ENCODE data around the gene CYGB.
"Not testable (repeated sequence)": the region's sequence is repeated elsewhere in the genome, so short reads cannot be mapped to it uniquely, and the experiment has no call there.

The CYGB gene

DNA sequence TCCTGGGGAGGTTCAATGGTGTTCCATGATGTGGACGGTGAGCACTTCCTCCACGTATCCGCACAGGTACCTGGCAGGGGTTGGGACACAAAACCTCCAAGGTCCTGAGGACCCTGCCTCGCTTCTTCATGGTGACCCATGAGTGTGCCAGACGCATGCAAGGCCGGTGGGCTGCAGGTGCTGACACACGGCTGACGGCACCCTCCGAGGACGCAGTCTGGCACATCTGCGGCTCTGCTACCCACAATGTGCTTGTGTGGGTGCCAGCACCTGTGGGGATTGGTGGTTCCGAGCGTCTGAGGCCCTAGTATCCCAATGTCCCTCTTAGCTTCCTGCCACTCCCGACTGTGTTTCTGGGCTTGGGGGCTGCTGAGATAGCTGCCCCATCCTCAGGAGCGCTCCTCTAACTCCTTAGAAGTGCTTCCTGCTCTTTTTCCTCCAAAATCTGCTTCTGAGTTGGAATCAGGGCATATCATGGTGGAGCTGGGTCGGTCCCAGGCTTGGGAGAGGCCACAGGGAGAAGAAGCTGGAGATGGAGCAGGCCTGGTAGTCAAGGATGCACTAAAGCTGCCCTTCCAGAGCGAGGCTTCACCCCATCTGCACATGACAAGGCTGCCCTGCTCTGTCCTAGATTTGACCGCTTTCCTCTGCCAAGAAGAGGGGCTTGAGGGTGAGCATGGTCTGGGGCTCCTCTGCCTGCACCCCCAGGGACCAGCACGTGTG lies 1.6 kb downstream of the CYGB start:
- DNase-seq = no peak

DNA sequence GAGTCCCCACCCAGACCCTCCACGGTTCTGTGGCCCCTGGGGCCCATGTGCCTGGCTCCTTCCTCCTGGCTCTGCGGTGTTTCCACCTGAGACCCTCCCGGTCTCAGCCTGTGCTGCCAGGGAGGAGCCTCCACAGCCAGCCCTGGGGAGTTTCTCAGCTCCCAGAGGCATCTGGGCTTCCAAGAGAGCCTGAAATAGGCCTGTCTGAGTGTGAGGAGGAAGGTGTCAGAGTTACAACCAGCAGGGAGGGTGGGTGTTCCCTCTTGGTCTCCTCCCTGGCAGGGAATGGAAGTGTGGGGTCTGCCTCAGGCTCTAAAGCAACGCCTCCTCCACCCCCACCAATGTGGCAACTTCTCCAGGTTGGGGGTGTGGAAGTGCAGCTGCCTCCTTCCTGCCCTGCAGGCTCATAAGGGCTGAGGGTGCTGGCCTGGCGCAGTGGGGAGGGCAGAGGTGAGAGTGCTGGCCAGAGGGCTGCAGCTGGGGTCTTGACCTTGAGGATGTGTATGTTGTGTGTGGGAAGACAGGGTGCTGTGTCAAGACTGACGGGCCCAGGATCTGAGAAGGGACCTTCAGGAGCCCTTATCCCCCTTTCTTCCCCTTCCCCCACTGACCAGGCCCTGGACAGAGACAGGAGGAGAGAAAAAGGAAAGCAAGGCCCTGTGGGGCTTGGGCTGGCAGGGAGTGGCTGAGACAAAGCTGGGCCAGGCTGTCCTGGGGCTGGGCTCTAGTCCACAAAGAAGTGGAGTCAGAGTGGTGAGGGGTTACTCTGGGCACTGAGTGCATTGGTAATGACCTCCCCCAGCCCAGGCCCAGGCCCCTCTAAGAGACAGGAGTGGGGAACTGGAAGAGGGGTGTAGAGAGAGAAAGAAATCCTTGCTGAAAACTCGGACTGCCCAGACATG lies 2.4 kb downstream of the CYGB start:
- DNase-seq = no peak

DNA sequence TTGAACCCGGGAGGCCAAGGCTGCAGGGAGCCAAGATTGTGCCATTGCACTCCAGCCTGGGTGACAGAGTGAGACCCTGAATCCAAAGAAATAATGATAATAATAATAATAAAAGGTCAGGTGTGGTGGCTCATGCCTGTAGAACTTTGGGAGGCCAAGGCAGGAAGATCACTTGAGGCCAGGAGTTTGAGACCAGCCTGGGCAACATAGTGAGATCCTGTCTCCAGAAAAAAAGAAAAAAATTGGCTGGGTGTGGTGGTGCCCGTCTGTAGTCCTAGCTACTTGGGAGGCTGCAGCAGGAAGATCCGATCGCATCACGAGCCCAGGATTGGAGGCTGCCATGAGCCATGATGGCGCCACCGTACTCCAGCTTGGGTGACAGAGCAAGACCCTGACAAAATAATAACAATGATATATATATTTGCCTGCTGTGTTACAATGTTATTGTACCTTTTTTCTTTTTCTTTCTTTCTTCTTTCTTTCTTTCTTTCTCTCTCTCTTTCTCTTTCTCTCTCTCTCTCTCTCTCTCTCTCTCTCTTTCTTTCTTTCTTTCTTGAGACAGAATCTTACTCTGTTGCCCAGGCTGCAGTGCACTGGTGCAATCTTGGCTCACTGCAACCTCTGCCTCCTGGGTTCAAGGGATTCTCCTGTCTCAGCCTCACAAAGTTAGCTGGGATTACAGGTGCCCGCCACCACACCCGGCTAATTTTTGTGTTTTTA lies 3.7 kb downstream of the CYGB start:
- not testable (repeated sequence) for DNase-seq

DNA sequence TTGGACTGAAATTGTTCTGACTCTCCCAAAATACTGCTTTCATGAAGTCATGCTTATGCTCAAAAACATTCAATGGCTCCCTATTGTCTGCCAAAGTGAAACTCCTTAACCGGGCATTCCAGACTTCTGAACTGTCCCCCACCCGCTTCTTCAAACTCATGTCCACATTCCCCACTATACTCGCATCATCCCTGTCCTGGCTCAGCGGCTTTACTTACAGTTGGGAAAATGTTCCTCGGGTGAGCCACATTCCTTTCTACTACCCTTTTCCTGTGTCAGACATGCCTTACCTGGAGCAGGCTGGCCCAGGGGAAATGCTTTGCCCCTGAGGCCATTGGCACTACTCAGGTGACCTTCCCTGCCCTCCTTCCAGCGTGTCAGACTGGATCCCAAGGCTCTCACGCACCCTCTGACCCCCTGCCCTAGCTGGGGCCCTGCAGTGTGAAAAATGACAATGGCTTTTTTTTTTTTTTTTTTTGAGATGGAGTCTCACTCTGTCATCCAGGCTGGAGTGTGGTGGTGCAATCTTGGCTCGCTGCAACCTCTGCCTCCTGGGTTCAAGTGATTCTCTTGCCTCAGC lies 5.3 kb downstream of the CYGB start:
- no peak for DNase-seq

DNA sequence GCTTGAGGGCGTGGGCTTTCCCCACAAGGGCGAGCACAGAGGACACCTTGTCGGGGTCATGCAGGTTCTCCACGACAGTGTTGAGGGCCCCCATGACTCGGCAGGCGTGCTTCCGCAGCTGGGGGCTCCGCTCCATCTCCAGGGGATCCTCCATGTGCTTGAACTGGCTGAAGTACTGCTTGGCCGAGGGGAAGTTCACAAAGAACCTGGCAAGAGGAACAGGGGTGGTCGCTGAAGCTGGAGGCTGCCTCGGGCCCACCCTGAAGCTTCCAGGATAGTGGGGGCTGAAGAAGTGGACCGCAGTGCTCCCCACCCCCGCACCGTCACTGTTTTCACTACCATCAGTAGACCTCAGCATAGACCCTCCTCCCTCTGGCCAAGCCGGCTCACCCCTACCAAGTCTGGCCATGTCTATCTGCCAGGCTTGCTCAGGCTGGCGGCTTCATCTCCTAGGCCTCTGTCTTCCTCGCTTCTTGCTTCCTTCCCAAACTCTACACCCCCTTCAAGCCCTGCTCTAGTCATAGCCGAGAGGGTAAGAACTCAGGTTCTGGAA lies 5.9 kb downstream of the CYGB start:
- DNase-seq = no peak

DNA sequence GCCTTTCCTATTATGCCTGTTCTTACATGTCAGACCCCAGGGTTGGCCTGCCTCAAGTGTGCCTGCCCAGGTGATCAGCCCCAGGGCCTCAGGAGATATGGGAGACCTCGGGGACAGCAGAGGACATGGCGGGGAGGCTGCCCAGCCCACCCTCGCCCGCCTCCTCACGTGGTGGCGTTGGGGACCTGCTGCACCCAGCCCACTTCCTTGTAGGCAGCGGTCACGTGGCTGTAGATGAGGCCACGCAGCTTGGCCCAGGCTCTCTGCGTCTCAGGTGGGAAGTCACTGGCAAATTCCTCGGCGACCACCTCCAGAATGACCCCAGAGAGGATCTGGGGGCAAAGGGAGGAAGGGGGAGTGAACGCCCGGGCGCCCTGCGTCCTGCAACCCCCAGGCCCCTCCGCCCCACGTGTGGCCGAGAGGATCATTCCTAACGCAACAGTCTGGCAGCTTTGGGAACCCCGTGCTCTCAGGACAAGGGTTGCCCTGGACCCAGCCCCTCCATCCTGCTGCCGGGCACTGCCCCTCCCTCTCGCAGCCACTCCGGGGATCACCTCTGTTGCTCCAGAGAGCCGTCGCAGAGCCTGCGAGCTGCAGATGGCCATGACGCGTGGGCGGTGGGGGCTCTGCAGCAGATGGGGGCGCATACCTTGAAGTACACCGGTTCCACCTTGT lies 6.6 kb downstream of the CYGB start:
- no peak for DNase-seq

DNA sequence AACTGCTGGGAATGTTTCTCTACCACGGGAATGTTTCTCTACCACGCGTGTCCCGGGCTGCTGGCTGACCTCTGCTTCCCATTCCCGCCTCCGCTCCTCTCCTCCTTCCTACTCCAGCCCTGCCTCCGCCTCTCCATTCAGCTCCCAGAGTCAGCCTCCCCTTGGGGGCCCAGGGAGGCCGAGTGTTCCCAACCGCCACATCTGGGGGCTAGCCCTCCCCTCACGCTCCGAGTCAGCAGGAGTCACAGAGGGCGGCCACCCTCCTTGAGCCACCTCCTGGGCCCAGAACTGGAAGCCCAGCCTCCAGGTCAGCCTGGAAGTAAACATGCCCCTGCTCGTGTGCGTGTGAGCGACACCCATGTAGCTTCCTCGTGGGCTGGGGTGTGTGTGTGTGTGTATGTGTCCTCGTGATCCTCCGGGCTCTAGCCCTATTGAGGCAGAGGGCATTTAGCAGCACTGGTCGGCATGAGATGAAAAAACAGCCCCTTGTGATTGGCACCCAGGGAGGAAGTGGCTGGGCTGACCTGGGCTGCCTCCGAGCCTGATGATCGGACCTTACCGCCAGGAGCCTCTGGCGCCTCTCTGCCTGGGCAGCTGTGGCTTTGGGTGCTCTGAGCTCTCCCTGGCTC lies 7.3 kb downstream of the CYGB start:
- no peak for DNase-seq

DNA sequence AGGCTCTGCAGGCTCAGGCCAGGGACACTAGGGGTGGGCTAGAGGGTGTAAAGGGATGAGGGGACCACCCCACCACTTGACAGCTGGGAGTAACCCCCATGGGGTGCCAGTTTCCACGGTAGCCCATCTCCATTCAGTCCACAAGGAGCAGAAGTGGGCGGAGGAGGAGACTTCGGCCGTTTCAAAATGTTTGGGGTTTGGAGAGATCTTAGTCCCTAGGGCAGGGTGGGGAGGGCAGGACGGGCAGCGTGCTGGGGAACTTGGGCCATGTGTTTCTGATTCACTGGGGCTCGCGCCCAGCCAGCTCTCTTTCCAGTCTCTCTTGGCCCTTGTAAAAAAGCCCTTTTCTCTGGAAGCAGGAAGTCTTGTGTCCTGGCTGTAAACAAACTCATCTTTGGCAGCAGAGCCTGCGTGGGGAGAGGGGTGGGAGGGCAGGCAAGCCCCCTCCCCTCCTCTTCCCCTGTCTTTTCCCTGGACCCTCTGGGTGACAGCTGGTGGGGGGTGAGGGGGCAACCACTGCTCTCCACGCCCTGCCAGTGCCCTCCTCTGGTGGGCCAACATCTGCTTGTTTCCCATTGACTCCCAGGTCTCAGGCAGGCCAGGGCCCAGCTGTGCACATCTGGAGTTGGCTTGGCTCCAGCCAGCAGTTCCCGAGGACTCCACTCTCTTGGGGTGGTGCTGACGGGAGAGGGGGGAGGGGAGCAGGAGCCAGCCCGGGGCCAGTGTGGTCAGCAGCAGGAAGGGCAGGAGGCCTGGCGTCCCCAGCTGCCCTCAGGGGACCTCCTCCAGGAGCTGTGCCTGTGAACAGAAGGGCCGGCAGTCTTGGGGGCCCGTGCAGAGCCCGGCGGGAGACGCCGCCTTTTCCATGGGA lies 8.1 kb downstream of the CYGB start:
- DNase-seq = no peak

DNA sequence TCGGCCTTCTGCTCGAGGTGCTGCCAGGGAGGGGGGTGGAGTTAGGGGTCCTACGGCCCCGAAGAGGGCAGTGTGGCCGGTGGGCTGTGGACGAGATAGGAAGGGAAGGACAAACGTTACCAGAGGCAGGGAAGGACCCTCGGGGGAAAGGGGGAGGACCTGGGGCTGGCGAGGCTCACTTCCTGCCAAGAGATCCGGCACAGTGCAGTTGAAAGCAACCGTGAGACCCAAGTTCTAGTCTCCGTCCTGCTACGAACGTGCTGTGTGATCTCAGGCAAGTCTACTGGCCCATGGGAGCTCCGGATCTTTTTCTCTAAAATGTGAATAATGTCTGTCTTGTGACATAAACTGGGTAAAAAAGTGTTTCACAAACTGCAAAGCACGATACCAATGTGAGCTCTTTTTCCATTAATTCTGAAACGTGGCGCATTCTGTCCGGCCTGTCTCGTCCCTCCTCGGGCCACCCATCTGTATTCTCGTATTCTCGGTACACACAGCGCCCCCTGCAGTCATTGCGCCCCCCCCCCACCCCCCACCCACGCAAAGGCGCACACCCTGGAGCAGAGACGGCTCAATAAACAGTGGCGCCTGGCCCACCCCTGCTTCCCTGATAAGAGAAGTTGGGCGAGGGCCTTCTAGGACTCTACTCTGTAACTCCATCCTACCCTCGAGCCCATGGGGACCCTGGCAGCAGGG lies 8.8 kb downstream of the CYGB start:
- no peak for DNase-seq

DNA sequence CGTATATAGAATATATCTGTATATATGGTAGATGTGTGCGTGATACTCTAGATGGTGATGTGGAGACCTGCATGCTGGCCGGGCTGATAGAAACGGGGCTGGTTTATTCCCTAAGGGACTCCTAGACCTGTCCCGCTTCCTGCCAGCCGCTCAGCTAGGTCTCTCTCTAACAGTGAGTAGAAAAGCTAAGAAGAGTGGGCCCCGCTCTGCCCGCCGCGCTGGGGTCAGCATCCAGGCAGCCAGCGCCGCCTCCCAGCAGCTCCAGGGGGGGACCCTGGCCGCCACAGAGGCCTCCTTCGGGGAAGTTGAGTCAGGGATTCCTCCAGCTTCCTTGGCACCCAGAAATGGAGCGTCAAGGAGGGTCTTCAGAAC lies 9.4 kb downstream of the CYGB start:
- DNase-seq = no peak

DNA sequence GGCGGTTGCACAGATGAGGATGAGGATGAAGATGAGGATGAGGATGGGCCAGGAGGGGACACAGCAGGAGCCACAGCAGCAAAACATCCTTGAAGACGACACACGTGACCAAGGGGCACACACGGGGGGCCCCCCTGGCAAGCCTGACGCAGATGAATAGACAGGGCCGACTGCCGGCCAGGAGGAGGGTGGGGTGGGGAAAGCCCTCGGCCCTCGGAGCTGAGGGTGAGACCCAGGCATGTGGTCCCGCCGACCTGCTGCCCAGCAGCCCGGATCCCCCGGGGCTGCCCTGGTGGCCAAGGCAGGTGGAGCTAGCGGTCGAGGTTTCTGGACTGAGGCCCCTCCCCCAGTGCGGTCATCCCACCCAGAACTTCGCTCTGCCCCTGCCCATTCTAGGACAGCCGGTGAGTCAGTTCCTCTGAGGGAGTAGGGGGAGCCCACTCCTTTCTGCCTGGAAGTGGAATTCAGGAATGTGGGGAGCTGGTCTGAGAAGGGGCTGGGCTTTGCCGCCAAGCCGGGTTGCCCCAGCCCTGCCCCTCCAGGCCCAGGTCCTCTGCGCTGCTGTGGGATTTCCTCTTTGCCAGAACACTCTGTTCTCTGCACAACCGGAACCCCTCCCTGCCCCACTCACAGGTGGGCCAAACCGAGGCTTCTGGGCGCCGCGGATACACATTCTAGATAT lies 9.9 kb downstream of the CYGB start:
- DNase-seq = no peak

DNA sequence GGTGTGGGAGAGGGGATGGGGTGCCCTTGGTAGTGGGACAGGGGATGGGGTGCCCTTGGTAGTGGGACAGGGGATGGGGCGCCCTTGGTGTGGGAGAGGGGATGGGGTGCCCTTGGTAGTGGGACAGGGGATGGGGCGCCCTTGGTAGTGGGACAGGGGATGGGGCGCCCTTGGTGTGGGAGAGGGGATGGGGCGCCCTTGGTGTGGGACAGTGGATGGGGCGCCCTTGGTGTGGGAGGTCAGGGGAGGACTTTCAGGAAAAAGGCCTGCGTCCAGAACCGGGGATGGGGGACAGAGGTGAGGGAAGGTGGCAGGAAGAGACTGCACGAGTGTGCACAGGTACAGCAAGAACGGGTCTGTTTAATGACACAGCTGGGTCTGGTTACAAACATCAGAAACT lies 10.5 kb downstream of the CYGB start:
- not testable (repeated sequence) for DNase-seq

DNA sequence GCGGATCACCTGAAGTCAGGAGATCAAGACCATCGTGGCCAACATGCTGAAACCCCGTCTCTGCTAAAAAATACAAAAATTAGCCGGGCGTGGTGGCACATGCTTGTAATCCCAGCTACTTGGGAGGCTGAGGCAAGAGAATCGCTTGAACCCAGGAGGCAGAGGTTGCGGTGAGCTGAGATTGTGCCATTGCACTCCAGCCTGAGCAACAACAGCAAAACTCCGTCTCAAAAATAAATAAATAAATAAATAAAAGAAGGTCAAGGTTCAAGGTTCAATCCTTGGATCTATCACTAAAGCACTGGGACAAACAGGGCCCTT lies 12.0 kb downstream of the CYGB start:
- not testable (repeated sequence) for DNase-seq

DNA sequence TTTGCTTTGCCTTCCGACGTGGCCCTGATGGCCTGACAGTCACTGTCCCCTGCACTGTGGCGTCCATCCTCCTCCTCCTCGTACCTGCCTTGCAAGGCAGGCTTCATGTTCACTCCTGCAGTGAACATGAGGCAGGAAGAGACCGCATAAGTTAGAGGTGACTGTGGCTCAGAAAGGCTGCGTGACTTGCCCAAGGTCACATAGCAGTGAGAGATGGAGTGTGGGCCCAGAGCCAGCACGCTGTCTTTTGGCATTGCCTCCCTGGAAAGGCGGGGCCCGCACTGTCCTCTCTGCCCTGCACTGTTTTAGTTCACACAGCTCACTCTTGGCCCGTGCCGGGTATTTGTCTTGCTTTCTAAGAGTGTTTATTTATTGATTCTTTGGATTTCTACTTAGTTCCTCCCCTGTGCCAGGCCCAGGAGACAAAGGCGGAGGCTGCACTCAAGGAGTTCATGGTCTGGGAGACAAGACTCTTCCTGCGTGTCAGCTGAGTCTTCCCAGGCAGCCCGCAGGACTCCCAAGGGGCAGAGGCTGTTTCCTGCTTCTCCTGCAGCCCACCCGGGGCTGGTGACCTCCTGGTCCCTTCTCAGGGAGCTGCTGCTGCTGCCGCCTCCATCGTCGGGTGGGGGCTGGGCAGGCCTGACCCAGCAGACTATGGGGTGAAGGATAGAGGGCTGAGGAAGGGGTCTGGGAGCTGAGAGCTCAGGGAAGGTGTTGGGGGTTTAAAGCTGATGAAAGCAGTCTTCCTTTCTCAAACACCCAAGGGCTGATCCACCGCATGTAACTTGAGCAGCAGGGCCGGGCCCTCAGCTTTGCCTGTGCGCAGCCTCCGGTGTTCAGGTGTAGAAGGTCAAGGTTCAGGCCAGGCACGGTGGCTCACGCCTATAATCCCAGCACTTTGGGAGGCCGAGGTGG lies 12.7 kb downstream of the CYGB start:
- no peak for DNase-seq

DNA sequence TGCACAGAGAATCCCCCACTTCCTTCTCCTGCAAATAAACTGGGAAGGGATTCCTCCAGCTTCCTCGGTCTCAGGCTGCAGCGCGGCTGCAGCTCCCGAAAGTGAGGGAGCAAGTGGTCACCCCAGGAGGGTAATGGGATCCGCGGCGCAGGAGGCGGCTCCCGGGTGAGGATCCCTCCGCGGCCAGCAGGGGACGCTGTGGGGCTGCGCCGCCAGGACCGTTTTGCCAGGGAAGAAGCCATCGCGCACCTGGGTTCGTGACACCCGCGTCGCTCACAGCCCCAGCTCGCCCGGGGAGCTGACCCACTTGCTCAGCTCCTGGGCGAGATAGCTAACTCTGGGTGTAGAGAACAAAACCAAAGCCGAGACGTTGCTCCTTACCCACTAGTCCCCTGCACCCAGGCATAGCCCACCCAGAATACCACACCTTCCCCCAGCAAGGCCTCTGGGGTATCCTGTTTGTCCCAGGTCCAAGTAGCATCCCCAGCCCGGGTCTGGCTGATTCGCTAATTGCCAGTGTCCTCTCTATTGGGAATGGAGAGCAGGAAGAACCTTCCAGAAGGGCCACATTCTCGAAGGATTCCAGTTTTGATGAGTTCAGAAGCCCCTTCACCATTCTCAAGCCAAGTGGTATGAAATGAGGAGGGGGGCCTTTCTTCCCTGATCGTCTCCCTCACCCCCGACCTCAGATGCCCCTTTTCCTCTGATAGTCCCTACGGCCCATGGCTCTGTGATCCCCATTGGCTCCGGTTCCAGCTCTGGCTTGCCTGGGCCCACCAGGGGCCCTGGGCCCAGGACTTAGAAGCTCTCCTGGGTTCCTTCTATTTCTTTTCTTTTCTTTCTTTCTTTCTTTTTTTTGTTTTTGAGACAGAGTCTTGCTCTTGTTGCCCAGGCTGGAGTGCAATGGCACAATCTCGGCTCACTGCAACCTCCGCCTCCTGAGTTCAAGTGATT lies 14.1 kb downstream of the CYGB start:
- DNase-seq = no peak

DNA sequence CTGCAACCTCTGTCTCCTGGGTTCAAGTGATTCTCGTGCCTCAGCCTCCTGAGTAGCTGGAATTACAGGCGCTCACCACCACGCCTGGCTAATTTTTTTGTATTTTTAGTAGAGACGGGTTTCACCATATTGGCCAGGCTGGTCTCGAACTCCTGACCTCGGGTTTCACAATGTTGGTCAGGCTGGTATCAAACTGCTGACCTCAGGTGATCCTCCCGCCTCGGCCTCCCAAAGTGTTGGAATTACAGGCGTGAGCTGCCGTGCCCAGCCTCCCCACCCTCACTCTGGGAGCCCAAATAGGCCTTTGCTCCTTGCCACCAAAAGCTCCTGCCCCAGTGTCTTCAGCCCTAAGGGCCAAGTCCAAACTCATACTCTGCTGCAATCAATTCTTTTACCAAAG lies 15.8 kb downstream of the CYGB start:
- DNase-seq = not testable (repeated sequence)

DNA sequence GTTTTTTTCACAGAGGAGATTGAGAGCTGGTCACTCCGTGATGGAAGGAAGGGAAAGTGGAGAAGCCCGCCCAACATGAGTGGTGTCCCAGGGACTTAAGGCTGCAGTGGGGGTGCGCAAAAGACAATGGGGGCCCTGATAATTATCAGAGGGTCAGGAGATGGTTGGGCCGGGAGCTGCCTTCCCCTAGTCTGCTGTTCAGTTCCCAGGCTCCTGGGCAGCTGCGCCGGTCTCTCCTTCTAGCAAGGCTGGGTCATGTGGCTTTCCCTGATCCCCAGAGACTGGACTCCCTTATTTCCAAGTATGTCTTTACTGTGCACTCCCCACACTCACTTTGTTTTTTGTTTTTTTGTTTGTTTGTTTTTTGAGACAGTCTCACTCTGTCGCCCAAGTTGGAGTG lies 16.2 kb downstream of the CYGB start:
- no peak for DNase-seq

Data from NCI-H1048 (cell line).